ENCODE measurements around the gene LRRC70. TPM values are rescaled to one million over a fixed set of nuclear protein-coding genes. Genes with fewer than 3 reads are reported as not detected.

Gene LRRC70
- total RNA-seq, 4 donors from 2014 or later: 0.54 to 10.1 (median 3.5) TPM

GRCh38 chr5:62581836-62582597, 3.4 kb downstream of the LRRC70 start:
- Histone ChIP-seq H3K36me3 (peaks cover 0 to 3% of the 10 kb centered on the region in 2 donors), H3K9me3 (no peaks in the 10 kb centered on the region), H3K4me1 (no peaks in the 10 kb centered on the region), H3K27me3 (no peaks in the 10 kb centered on the region), H3K4me3 (no peak overlapping the region), H3K27ac (no peak overlapping the region)
- ATAC-seq: no peak
- TF ChIP-seq CTCF (IDR thresholded peaks at IDR 0.05) (no peak), POLR2AphosphoS5 (IDR thresholded peaks at IDR 0.05) (no peak), EP300 (IDR thresholded peaks at IDR 0.05) (no peak), POLR2A (IDR thresholded peaks at IDR 0.05) (no peak)
- 66 to 81% methylated on average over 7 to 8 of the region's 8 CpGs for WGBS, 2 donors (ENCODE audit: low coverage in 1 of 2)

GRCh38 chr5:62584391-62584790, 5.8 kb downstream of the LRRC70 start:
- no peak overlapping the region for H3K4me3 ChIP-seq
- no peaks in the 10 kb centered on the region for H3K9me3 ChIP-seq
- no peak for ATAC-seq
- TF ChIP-seq POLR2A (IDR thresholded peaks at IDR 0.05) (no peak), POLR2AphosphoS5 (IDR thresholded peaks at IDR 0.05) (no peak), EP300 (IDR thresholded peaks at IDR 0.05) (no peak), CTCF (IDR thresholded peaks at IDR 0.05) (no peak)
- WGBS, 2 donors (ENCODE audit: low coverage in 1 of 2): 94 to 100% methylated on average over 2 to 3 of the region's 3 CpGs
- H3K27ac ChIP-seq: no peak overlapping the region
- H3K36me3 ChIP-seq: peaks cover 0 to 10% of the 10 kb centered on the region in 2 donors
- H3K27me3 ChIP-seq: no peaks in the 10 kb centered on the region
- H3K4me1 ChIP-seq: no peaks in the 10 kb centered on the region

- Histone ChIP-seq H3K9me3 (no peaks in the 10 kb centered on the region), H3K27me3 (no peaks in the 10 kb centered on the region), H3K36me3 (peaks cover 0 to 10% of the 10 kb centered on the region in 2 donors), H3K4me1 (no peaks in the 10 kb centered on the region), H3K27ac (no peak overlapping the region), H3K4me3 (no peak overlapping the region)
- TF ChIP-seq CTCF (IDR thresholded peaks at IDR 0.05): no peak
- TF ChIP-seq POLR2A (IDR thresholded peaks at IDR 0.05): no peak
- TF ChIP-seq POLR2AphosphoS5 (IDR thresholded peaks at IDR 0.05): no peak
- TF ChIP-seq EP300 (IDR thresholded peaks at IDR 0.05): no peak
- no peak for ATAC-seq
- 72 to 100% methylated on average over 1 to 2 of the region's 2 CpGs for WGBS, 2 donors (ENCODE audit: low coverage in 1 of 2)
Measured at GRCh38 chr5:62585306-62585705, 6.7 kb downstream of the LRRC70 start.

GRCh38 chr5:62585751-62586150, 7.1 kb downstream of the LRRC70 start:
- Histone ChIP-seq H3K9me3 (no peaks in the 10 kb centered on the region), H3K27me3 (no peaks in the 10 kb centered on the region), H3K4me1 (no peaks in the 10 kb centered on the region), H3K4me3 (no peak overlapping the region), H3K27ac (no peak overlapping the region), H3K36me3 (peaks cover 0 to 10% of the 10 kb centered on the region in 2 donors)
- no peak for ATAC-seq
- TF ChIP-seq POLR2AphosphoS5 (IDR thresholded peaks at IDR 0.05): no peak
- no peak for TF ChIP-seq CTCF (IDR thresholded peaks at IDR 0.05)
- TF ChIP-seq POLR2A (IDR thresholded peaks at IDR 0.05): no peak
- TF ChIP-seq EP300 (IDR thresholded peaks at IDR 0.05): no peak

- TF ChIP-seq POLR2AphosphoS5 (IDR thresholded peaks at IDR 0.05) (no peak), CTCF (IDR thresholded peaks at IDR 0.05) (no peak), EP300 (IDR thresholded peaks at IDR 0.05) (no peak), POLR2A (IDR thresholded peaks at IDR 0.05) (no peak)
- 86 to 100% methylated on average over 1 to 3 of the region's 3 CpGs for WGBS, 2 donors (ENCODE audit: low coverage in 1 of 2)
- Histone ChIP-seq H3K4me3 (no peak overlapping the region), H3K36me3 (peaks cover 0 to 20% of the 10 kb centered on the region in 2 donors), H3K27ac (no peak overlapping the region), H3K9me3 (no peaks in the 10 kb centered on the region), H3K4me1 (no peaks in the 10 kb centered on the region), H3K27me3 (no peaks in the 10 kb centered on the region)
- ATAC-seq: no peak
Measured at GRCh38 chr5:62587737-62588136, 9.1 kb downstream of the LRRC70 start.
